Right atrium auricular region (tissue), 2 donors: ENCODE results near the gene ZDHHC9. TPM values are rescaled to one million over a fixed set of nuclear protein-coding genes. Genes with fewer than 3 reads are reported as not detected.

Experiments
- DNase-seq: peaks from one replicate; pipeline ENCODE4 v3.0.0-alpha.2; 2019; ENCODE audit warnings: low spot score
- H3K27ac ChIP-seq, 2 donors: fragments of 200-600 bp; sonication (generic); 1 replicate in 1 of 2; 2 replicates in 1 of 2; pipeline ENCODE4 v1.5.1; 2016 to 2019
- H3K27me3 ChIP-seq, 2 donors: fragments of 200-600 bp; sonication (generic); one replicate each; pipeline versions ENCODE4 v1.5.1 to v1.6.0; 2017 to 2019
- H3K36me3 ChIP-seq: fragments of 200-600 bp; sonication (generic); one replicate; pipeline ENCODE4 v1.5.1; 2016
- H3K4me1 ChIP-seq, 2 donors: fragments of 200-600 bp; sonication (generic); one replicate each; pipeline versions ENCODE4 v1.5.1 to v1.6.0; 2017 to 2019
- H3K4me3 ChIP-seq, 2 donors: fragments of 200-600 bp; sonication (generic); 1 replicate in 1 of 2; 2 replicates in 1 of 2; pipeline ENCODE4 v1.5.1; 2017 to 2019; ENCODE audit warnings: mild to moderate bottlenecking in 1 of 2, moderate library complexity in 1 of 2
- H3K9me3 ChIP-seq, 2 donors: fragments of 200-600 bp; sonication (generic); one replicate each; pipeline ENCODE4 v1.5.1; 2019
- total RNA-seq, 2 donors: library from RNA; depleted of rRNA; stranded (reverse); fragments of >200 nt; gene quantifications; one replicate each; pipeline ENCODE4 v1.1.0, GENCODE V29; 2016
- TF ChIP-seq, protein P1 (sequence below), 2 donors: fragments of 200-600 bp; sonication (generic); IDR thresholded peaks; one replicate each; pipeline ENCODE4 v1.5.1; 2019; ENCODE audit warnings: antibody characterized with exemption in 2 of 2

The ZDHHC9 gene
- total RNA-seq, 2 donors from 2014 or later = 10.6 to 11.4 TPM

DNA sequence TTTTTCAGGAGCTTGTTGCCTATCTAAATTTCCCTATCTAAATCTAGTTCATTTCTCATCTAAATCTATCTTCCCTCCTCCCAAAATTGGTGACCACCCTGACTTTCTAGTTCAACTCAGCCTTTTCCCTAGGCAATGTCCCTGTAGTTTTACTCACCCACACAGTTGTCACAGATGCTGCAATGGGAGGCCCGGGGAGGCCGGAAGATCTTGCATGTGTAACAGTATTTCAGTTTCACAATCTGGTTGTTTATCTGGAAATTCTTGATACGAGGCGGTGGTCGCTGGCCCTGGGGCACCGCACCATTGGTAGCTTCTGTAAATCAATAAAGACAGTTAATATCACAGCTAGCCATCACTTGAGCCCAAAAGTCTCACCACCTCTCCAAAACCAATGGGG lies 20.2 kb downstream of the ZDHHC9 start:
- Histone ChIP-seq H3K4me3 (no peak overlapping the region), H3K36me3 (peaks cover 6% of the 10 kb centered on the region), H3K9me3 (no peaks in the 10 kb centered on the region), H3K27me3 (no peaks in the 10 kb centered on the region), H3K4me1 (no peaks in the 10 kb centered on the region), H3K27ac (no peak overlapping the region)
- TF ChIP-seq, protein P1, sequence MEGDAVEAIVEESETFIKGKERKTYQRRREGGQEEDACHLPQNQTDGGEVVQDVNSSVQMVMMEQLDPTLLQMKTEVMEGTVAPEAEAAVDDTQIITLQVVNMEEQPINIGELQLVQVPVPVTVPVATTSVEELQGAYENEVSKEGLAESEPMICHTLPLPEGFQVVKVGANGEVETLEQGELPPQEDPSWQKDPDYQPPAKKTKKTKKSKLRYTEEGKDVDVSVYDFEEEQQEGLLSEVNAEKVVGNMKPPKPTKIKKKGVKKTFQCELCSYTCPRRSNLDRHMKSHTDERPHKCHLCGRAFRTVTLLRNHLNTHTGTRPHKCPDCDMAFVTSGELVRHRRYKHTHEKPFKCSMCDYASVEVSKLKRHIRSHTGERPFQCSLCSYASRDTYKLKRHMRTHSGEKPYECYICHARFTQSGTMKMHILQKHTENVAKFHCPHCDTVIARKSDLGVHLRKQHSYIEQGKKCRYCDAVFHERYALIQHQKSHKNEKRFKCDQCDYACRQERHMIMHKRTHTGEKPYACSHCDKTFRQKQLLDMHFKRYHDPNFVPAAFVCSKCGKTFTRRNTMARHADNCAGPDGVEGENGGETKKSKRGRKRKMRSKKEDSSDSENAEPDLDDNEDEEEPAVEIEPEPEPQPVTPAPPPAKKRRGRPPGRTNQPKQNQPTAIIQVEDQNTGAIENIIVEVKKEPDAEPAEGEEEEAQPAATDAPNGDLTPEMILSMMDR (IDR thresholded peaks at IDR 0.05) = no peak
- no peak for DNase-seq

- H3K27me3 ChIP-seq = no peaks in the 10 kb centered on the region
- no peak for DNase-seq
- no peak overlapping the region for H3K27ac ChIP-seq
- H3K4me3 ChIP-seq = no peak overlapping the region
- TF ChIP-seq, protein P1 (IDR thresholded peaks at IDR 0.05) = peak in 1 of 2 donors; percentile 57
- no peaks in the 10 kb centered on the region for H3K4me1 ChIP-seq
- H3K9me3 ChIP-seq = no peaks in the 10 kb centered on the region
- peaks cover 6% of the 10 kb centered on the region for H3K36me3 ChIP-seq
Measured at GRCh38 chrX:129823115-129823514, 20.6 kb downstream of the ZDHHC9 start.

DNA sequence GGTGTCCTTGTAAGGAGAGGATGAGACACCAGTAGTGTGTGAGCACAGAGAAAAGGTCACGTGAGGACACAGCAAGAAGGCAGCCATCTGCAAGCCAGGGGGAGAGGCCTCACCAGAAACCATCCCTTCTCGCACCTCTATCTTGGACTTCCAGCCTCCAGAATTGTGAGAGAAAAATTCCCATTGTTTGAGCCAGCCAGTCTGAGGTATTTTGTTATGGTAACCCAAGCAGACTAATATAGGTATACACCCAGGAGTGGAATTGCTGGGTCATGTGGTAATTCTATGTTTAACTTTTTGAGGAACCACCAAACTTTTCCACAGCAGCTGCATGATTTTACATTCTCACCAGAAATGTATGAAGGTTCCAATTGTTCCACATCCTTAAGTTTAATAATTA lies 25.6 kb downstream of the ZDHHC9 start:
- no peaks in the 10 kb centered on the region for H3K4me1 ChIP-seq
- H3K4me3 ChIP-seq = no peak overlapping the region
- H3K9me3 ChIP-seq = no peaks in the 10 kb centered on the region
- H3K36me3 ChIP-seq = peaks cover 6% of the 10 kb centered on the region
- DNase-seq = no peak
- TF ChIP-seq, protein P1 (IDR thresholded peaks at IDR 0.05) = no peak
- H3K27ac ChIP-seq = no peak overlapping the region
- no peaks in the 10 kb centered on the region for H3K27me3 ChIP-seq

DNA sequence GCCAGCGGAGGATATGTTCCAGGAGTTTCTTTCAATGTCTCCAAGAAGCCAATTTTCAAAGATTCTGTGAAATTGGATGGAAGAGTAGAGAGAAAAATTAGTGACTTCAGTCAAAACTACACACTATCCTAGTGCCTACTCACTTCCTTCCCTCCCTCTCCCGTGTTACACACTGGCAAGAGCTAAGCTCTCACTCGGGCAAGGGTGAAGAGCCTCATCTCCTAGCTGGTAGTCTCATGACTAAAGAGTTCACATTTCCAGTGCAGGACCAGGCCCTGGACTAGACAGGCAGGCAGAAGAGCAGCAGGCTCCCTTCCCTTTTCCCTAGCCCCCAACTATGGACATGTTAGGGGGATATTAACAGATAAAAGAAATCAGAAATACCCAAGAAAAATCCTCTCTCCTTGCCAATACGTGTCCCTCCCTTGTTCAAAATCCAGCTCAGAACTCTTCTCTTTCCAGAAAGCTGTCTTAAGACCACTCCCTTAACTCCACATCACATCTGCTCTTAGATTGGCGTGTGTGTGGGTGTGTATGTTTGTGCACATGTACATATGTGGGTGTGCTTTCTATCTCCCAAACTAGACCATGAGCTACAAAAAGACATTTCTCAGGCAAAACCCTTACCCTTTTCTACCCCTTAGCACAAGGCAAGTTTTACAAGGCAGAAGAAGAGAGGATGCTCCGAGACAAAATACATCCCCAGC lies 29.9 kb downstream of the ZDHHC9 start:
- H3K9me3 ChIP-seq = no peaks in the 10 kb centered on the region
- H3K27ac ChIP-seq = no peak overlapping the region
- TF ChIP-seq, protein P1 (IDR thresholded peaks at IDR 0.05) = no peak
- no peak for DNase-seq
- H3K36me3 ChIP-seq = no peaks in the 10 kb centered on the region
- H3K27me3 ChIP-seq = no peaks in the 10 kb centered on the region
- no peak overlapping the region for H3K4me3 ChIP-seq
- H3K4me1 ChIP-seq = no peaks in the 10 kb centered on the region

DNA sequence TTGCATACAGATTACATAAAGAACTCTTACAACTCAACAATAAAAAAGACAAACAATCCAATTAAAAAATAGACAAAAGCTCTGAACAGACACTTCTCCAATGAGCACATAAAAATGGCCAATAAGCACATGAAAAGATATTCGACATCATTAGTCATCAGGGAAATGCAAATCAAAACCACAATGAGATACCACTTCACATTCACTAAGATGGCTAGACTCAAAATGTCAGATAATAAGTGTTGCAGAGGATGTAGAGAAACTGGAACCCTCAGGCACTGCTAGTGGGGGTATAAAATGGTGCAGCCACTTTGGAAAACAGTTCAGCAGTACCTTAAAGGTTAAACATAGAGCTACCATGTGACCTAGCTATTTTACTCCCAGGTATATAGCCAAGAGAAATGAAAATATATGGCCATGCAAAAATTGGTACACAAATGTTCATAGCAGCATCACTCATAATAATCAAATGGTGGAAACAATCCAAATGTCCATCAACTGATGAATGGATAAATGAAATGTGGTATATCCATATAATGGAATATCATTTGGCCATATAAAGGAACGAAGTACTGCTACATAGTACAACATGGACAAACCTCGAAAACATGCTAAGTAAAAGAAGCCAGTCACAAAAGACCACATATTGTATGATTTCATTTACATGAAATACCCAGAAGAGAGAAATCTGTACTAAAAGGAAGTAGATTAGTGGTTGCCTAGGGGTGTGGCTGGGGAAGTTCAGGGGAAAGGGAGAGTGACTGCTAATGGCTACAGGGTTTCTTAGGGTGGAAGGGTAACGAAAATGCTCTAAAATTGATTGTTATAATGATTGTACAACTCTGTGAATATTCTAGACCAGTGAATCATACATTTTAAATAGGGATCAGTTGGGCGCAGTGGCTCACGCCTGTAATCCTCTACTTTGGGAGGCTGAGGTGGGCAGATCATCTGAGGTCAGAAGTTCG lies 34.6 kb downstream of the ZDHHC9 start:
- H3K36me3 ChIP-seq = peaks cover 13% of the 10 kb centered on the region
- H3K27me3 ChIP-seq = no peaks in the 10 kb centered on the region
- H3K4me3 ChIP-seq = no peak overlapping the region
- TF ChIP-seq, protein P1 (IDR thresholded peaks at IDR 0.05) = no peak
- H3K27ac ChIP-seq = peak overlapping the region in 1 of 2 donors; percentile 10
- H3K4me1 ChIP-seq = no peaks in the 10 kb centered on the region
- DNase-seq = no peak
- H3K9me3 ChIP-seq = no peaks in the 10 kb centered on the region
